IMR-90 (cell line): ENCODE results near the gene IFRD1. TPM values are rescaled to one million over a fixed set of nuclear protein-coding genes. Genes with fewer than 3 reads are reported as not detected.

ENCODE experiments used
- ATAC-seq: fragments of 200-7000 bp; cut with Tn5 transposase; 2 replicates; pipeline ENCODE4 v1.9.1; 2020; ENCODE audit warnings: low read depth, mild to moderate bottlenecking, moderate library complexity
- BruUV-seq: library from RNA; stranded (reverse); fragments of 400-500 nt; replicated peaks from 2 replicates; lab custom pipeline; 2021; lab: Mats Ljungman, UMichigan
- CTCF ChIA-PET: fragments of 300-600 bp; formaldehyde crosslinking; extraction: SDS; loops from one replicate; lab custom pipeline; 2021; ENCODE audit warnings: antibody characterized with exemption; lab: Yijun Ruan, JAX
- POLR2A ChIA-PET: fragments of 300-600 bp; sonication (Branson Sonifier 250); formaldehyde crosslinking; loops from one replicate; lab custom pipeline; 2022; ENCODE audit warnings: antibody characterized with exemption; ENCODE audit not compliant: unreplicated experiment; lab: Charles Lee
- DNase-seq: peaks from one replicate; pipeline ENCODE4 v3.0.0; 2013
- H2AFZ ChIP-seq: replicated peaks from 2 replicates; pipeline ENCODE3; 2013; ENCODE audit warnings: low read length, mild to moderate bottlenecking; ENCODE audit not compliant: poor library complexity
- H2AK5ac ChIP-seq: 2 replicates; pipeline ENCODE4 v1.6.1; 2013; ENCODE audit warnings: low read depth, low read length, inconsistent platforms
- H2AK9ac ChIP-seq: replicated peaks from 2 replicates; pipeline ENCODE3; 2013; ENCODE audit warnings: mild to moderate bottlenecking, low read depth, low read length, moderate library complexity; ENCODE audit not compliant: poor library complexity
- H2BK120ac ChIP-seq: 2 replicates; pipeline ENCODE4 v1.6.1; 2013; ENCODE audit warnings: low read depth, low read length, inconsistent platforms
- H2BK15ac ChIP-seq: 3 replicates; pipeline ENCODE4 v1.6.1; 2013; ENCODE audit warnings: low read depth, low read length, inconsistent platforms
- H2BK20ac ChIP-seq: 2 replicates; pipeline ENCODE4 v1.6.1; 2013; ENCODE audit warnings: low read depth, mild to moderate bottlenecking, inconsistent platforms, low read length, moderate library complexity
- H2BK5ac ChIP-seq: 2 replicates; pipeline ENCODE4 v1.6.1; 2013; ENCODE audit warnings: mild to moderate bottlenecking, low read depth, low read length, inconsistent platforms; ENCODE audit not compliant: poor library complexity, severe bottlenecking
- H3K14ac ChIP-seq: replicated peaks from 2 replicates; pipeline ENCODE4 v1.6.1; 2013; ENCODE audit warnings: low read depth, low read length, inconsistent platforms
- H3K18ac ChIP-seq: 2 replicates; pipeline ENCODE4 v1.6.1; 2013; ENCODE audit warnings: low read depth, low read length, control low read depth
- H3K23ac ChIP-seq: 2 replicates; pipeline ENCODE4 v1.6.1; 2013; ENCODE audit warnings: low read depth, low read length, inconsistent platforms
- H3K27ac ChIP-seq: 2 replicates; pipeline ENCODE4 v1.5.1; 2013; ENCODE audit warnings: mild to moderate bottlenecking, control low read depth, low read length; ENCODE audit not compliant: insufficient read depth
- H3K27me3 ChIP-seq: 2 replicates; pipeline ENCODE4 v1.6.1; 2013; ENCODE audit warnings: low read length; ENCODE audit not compliant: control insufficient read depth, insufficient read depth
- H3K36me3 ChIP-seq: 2 replicates; pipeline ENCODE4 v1.6.1; 2013; ENCODE audit warnings: low read length, mixed read lengths; ENCODE audit not compliant: control insufficient read depth, insufficient read depth
- H3K4ac ChIP-seq: 2 replicates; pipeline ENCODE4 v1.6.1; 2013; ENCODE audit warnings: low read depth, low read length, inconsistent platforms
- H3K4me1 ChIP-seq: 2 replicates; pipeline ENCODE4 v1.6.1; 2013; ENCODE audit warnings: low read length, mixed read lengths; ENCODE audit not compliant: control insufficient read depth, insufficient read depth
- H3K4me2 ChIP-seq: 2 replicates; pipeline ENCODE4 v1.6.1; 2013; ENCODE audit warnings: low read depth, mild to moderate bottlenecking, control low read depth, low read length, moderate library complexity
- H3K4me3 ChIP-seq: 2 replicates; pipeline ENCODE4 v1.5.1; 2013; ENCODE audit warnings: low read depth, mild to moderate bottlenecking, control low read depth, low read length, moderate library complexity; ENCODE audit not compliant: insufficient read depth
- H3K56ac ChIP-seq: 2 replicates; pipeline ENCODE4 v1.6.1; 2013; ENCODE audit warnings: low read length, inconsistent platforms; ENCODE audit not compliant: insufficient read depth; ENCODE audit errors: extremely low read depth
- H3K79me1 ChIP-seq, 2 experiments: 2 replicates each; pipeline ENCODE4 v1.6.1; 2013; ENCODE audit warnings: low read length in 2 of 2, inconsistent platforms in 1 of 2, low read depth in 1 of 2
- H3K9ac ChIP-seq: 2 replicates; pipeline ENCODE4 v1.6.1; 2013; ENCODE audit warnings: low read depth, low read length, control low read depth
- H3K9me1 ChIP-seq: 2 replicates; pipeline ENCODE4 v1.6.1; 2013; ENCODE audit warnings: low read length, inconsistent platforms; ENCODE audit not compliant: insufficient read depth
- H3K9me3 ChIP-seq: 2 replicates; pipeline ENCODE4 v1.6.1; 2013; ENCODE audit warnings: low read length; ENCODE audit not compliant: control insufficient read depth, insufficient read depth
- H4K20me1 ChIP-seq: 2 replicates; pipeline ENCODE4 v1.6.1; 2013; ENCODE audit warnings: low read length, inconsistent platforms; ENCODE audit not compliant: insufficient read depth
- H4K5ac ChIP-seq: 2 replicates; pipeline ENCODE4 v1.6.1; 2013; ENCODE audit warnings: mild to moderate bottlenecking, low read depth, low read length, control low read depth
- H4K8ac ChIP-seq, 2 experiments: 2 replicates each; pipeline ENCODE4 v1.6.1; 2013; ENCODE audit warnings: low read depth in 2 of 2, low read length in 2 of 2, control low read depth in 1 of 2, inconsistent platforms in 1 of 2
- H4K91ac ChIP-seq: 2 replicates; pipeline ENCODE4 v1.6.1; 2013; ENCODE audit warnings: low read depth, low read length, inconsistent platforms; ENCODE audit not compliant: insufficient read depth
- BHLHE40 ChIP-seq: fragments of 150-350 bp; IDR thresholded peaks from 2 replicates; pipeline ENCODE4 v1.6.1; 2016; ENCODE audit warnings: mild to moderate bottlenecking, low read depth, low read length
- CEBPB ChIP-seq: IDR thresholded peaks from 2 replicates; pipeline ENCODE4 v1.6.1; 2012; ENCODE audit warnings: low read depth, low read length, improper control_type of control experiment
- CHD1 ChIP-seq: IDR thresholded peaks from 2 replicates; pipeline ENCODE4 v1.6.1; 2012; ENCODE audit warnings: low read depth, low read length, improper control_type of control experiment
- FOS ChIP-seq: fragments of 150-350 bp; IDR thresholded peaks from 2 replicates; pipeline ENCODE4 v1.6.1; 2016; ENCODE audit warnings: low read depth, low read length
- MAFK ChIP-seq: IDR thresholded peaks from 2 replicates; pipeline ENCODE4 v1.6.1; 2012; ENCODE audit warnings: low read depth, low read length, improper control_type of control experiment
- RCOR1 ChIP-seq: IDR thresholded peaks from 2 replicates; pipeline ENCODE4 v1.6.1; 2012; ENCODE audit warnings: mild to moderate bottlenecking, low read length, improper control_type of control experiment; ENCODE audit not compliant: insufficient replicate concordance
- WGBS, 2 experiments: methylation state at CpG; one replicate each; pipeline versions ENCODE4 v1.1.5 to v1.1.7; 2013; ENCODE audit warnings: missing lambda C conversion rate in 2 of 2; ENCODE audit not compliant: insufficient read length in 1 of 2; ENCODE audit errors: extremely low coverage in 2 of 2; 5-methylcytosine and 5-hydroxymethylcytosine counted together
- dilution Hi-C: fragments of 300-500 bp; cut with HindIII; formaldehyde crosslinking; loops from one replicate; pipeline ENCODE4 v1.14.3; 2018; ENCODE audit warnings: low sequenced_read_pairs; ENCODE audit not compliant: unreplicated experiment
- in situ Hi-C: fragments of 300-500 bp; cut with MboI; formaldehyde crosslinking; loops from 3 replicates; pipeline ENCODE4 v1.14.3; 2019; ENCODE audit warnings: low sequenced_read_pairs, inconsistent platforms, mixed read lengths
- intact Hi-C: fragments of 100-400 bp; cut with micrococcal nuclease; formaldehyde crosslinking; loops from 2 replicates; pipeline ENCODE4 v1.10.0; 2022
- polyA plus RNA-seq, 3 experiments: library from polyadenylated mRNA; depleted of rRNA; stranded (reverse); fragments of >200 nt; gene quantifications; 2 replicates each; pipeline ENCODE4 v1.2.3, GENCODE V29; 2012; ENCODE audit warnings: low replicate concordance in 1 of 3
- total RNA-seq: library from RNA; depleted of rRNA; stranded (reverse); fragments of >200 nt; gene quantifications from 2 replicates; pipeline ENCODE4 v1.2.3, GENCODE V29; 2012
- TF ChIP-seq, protein P1 (sequence below): fragments of 150-350 bp; IDR thresholded peaks from 2 replicates; pipeline ENCODE4 v1.6.1; 2017; ENCODE audit warnings: mild to moderate bottlenecking, antibody characterized with exemption, low read length, low read depth

The IFRD1 gene
- total and polyA plus RNA-seq, 2 of the 4 experiments (the other 2 are of a cell fraction) = 18.3 to 25.3 TPM

DNA sequence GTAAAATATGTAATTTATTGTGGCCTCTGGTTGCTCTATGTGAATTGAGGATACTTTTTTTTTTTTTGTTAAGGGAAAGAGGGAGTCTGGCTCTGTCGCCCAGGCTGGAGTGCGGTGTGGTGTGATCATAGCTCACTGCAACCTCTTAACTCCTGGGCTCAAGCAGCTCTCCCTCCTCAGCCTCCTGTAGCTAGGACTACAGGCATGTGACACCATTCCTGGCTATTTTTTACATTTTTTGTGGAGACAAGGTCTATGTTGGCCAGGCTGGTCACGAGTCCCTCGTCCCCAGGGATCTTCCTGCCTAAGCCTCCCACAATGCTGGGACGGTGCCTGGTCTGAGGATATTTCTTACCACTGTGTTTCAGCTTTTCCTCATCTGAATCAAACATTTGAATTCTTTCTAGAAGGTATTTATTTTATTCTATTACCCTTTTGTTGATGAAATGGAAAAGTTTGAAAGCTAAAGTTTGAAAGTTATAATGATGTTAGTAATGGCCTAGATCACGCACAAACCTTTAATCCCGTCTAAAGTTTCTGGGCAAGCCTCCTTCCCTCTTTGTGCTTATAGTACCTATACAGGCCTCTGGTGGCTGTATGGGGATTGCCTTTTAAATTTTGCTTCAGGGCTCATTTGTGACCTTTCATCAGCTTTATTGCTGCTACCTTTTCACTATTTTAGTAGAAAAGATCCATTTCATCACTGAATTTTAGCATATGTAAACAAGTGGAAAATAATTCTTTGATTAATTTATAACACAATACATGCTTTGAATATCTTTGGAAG lies 2.0 kb downstream of the IFRD1 start (continued):
- TF ChIP-seq MAFK = no peak

- H3K9me1 ChIP-seq = no peaks in the 10 kb centered on the region
- intact Hi-C loops = no loop called here
- in situ Hi-C loops = no loop called here
- no peak overlapping the region for H2BK20ac ChIP-seq
- H3K36me3 ChIP-seq = peaks cover 18% of the 10 kb centered on the region
- no peaks in the 10 kb centered on the region for H3K27me3 ChIP-seq
- no peak overlapping the region for H2BK15ac ChIP-seq
- no peak overlapping the region for H3K4ac ChIP-seq
- peaks cover 7 to 39% of the 10 kb centered on the region in 2 experiments for H3K79me1 ChIP-seq
- H3K9me3 ChIP-seq = no peaks in the 10 kb centered on the region
- H3K4me2 ChIP-seq = peak overlapping the region; percentile 95; the same call in 1 of the 2 replicates
- POLR2A ChIA-PET = no interaction called here
- H3K56ac ChIP-seq = no peak overlapping the region
- DNase-seq (peak; percentile 83), ATAC-seq (no peak)
- H2BK120ac ChIP-seq = no peak overlapping the region
- no peak overlapping the region for H3K14ac ChIP-seq
- H3K27ac ChIP-seq = no peak overlapping the region
- peaks cover 52% of the 10 kb centered on the region for H4K20me1 ChIP-seq
- H3K23ac ChIP-seq = 0 out of 2 replicates have a peak overlapping the region, but pooled peaks have one; percentile 84
- TF ChIP-seq CEBPB = peak; percentile 82
- TF ChIP-seq CHD1 = no peak
- TF ChIP-seq RCOR1 = no peak
- TF ChIP-seq BHLHE40 = no peak
- TF ChIP-seq, protein P1, sequence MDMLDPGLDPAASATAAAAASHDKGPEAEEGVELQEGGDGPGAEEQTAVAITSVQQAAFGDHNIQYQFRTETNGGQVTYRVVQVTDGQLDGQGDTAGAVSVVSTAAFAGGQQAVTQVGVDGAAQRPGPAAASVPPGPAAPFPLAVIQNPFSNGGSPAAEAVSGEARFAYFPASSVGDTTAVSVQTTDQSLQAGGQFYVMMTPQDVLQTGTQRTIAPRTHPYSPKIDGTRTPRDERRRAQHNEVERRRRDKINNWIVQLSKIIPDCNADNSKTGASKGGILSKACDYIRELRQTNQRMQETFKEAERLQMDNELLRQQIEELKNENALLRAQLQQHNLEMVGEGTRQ = no peak
- no peak for TF ChIP-seq FOS
- WGBS, 2 experiments = no CpG with 5 or more reads among the region's 7 CpGs
- H4K5ac ChIP-seq = no peak overlapping the region
- no peak overlapping the region for H2BK5ac ChIP-seq
- H2AK5ac ChIP-seq = no peak overlapping the region
- no peak overlapping the region for H2AK9ac ChIP-seq
- no peak overlapping the region for H3K4me3 ChIP-seq
- H4K91ac ChIP-seq = no peak overlapping the region
- H4K8ac ChIP-seq = 0 out of 4 replicates have a peak overlapping the region, but pooled peaks of 1 of the 2 experiments have one; percentile 9
- no peak overlapping the region for H3K18ac ChIP-seq
- dilution Hi-C loops = no loop called here
- H3K4me1 ChIP-seq = no peaks in the 10 kb centered on the region; the same call in 1 of the 2 replicates
- no peak overlapping the region for H3K9ac ChIP-seq
- no peak overlapping the region for H2AFZ ChIP-seq
- no TSS peak for BruUV-seq
- CTCF ChIA-PET = no interaction called here
Observed at GRCh38 chr7:112453505-112454171, 3.4 kb downstream of the IFRD1 start.
